ENCODE data around the gene ID2. TPM values are rescaled to one million over a fixed set of nuclear protein-coding genes. Genes with fewer than 3 reads are reported as not detected.

The ID2 gene
- total and polyA plus RNA-seq, 2 of the 13 experiments (the other 11 are each of a cell fraction or from before 2014, with no cell fraction given) = 214 to 719 TPM

DNA sequence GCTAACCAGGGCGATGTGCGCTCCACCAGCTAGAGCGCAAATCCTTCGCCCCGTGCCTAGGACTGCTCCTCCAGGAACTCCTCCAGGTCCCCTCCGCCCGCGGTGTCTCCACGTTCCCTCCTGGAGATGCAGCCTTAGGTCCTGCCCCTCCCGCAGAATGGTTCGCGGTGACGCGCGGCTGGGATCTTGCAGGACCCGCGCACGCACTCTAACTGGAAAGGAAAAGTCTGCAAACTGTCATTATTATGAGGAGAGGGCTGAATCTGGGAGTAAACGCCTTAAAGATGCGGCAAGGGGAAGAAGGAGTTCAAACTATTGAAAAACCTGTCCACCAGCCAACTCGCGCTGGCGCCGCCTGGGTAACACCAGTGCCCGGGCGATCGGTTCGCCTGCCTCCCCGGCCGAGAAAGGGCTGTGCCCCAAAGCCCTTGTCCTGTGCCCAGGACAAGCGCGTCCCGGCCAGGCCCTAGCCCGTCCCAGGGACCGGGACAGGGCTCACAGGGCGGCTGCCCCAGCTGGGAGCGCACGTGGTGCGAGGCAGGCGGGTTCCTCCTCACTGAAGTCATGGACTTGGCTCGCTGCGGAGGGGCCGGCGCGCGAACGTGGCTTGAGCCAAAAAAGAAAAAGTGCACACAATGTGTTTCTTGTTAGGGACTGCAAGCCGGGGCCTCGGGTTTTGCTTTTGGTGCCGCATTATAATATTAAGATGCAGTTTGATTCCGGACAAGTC, 5.5 kb upstream of the ID2 start (continued):
- peak; percentile 59; the same call in 1 of the 2 replicates for TF ChIP-seq ZNF501 (CRISPR knock-in tag; IDR thresholded peaks at IDR 0.05)
- TF ChIP-seq, protein P1, sequence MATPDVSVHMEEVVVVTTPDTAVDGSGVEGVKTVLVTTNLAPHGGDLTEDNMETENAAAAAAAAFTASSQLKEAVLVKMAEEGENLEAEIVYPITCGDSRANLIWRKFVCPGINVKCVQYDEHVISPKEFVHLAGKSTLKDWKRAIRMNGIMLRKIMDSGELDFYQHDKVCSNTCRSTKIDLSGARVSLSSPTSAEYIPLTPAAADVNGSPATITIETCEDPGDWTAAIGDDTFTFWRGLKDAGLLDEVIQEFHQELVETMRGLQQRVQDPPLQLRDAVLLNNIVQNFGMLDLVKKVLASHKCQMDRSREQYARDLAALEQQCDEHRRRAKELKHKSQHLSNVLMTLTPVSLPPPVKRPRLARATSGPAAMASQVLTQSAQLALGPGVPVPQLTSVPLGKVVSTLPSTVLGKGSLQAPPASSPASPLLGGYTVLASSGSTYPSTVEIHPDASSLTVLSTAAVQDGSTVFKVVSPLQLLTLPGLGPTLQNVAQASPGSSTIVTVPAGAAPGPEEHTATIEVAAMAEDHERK (CRISPR knock-in tag; IDR thresholded peaks at IDR 0.05; ENCODE audit: low read depth) = no peak
- TF ChIP-seq, protein P2, sequence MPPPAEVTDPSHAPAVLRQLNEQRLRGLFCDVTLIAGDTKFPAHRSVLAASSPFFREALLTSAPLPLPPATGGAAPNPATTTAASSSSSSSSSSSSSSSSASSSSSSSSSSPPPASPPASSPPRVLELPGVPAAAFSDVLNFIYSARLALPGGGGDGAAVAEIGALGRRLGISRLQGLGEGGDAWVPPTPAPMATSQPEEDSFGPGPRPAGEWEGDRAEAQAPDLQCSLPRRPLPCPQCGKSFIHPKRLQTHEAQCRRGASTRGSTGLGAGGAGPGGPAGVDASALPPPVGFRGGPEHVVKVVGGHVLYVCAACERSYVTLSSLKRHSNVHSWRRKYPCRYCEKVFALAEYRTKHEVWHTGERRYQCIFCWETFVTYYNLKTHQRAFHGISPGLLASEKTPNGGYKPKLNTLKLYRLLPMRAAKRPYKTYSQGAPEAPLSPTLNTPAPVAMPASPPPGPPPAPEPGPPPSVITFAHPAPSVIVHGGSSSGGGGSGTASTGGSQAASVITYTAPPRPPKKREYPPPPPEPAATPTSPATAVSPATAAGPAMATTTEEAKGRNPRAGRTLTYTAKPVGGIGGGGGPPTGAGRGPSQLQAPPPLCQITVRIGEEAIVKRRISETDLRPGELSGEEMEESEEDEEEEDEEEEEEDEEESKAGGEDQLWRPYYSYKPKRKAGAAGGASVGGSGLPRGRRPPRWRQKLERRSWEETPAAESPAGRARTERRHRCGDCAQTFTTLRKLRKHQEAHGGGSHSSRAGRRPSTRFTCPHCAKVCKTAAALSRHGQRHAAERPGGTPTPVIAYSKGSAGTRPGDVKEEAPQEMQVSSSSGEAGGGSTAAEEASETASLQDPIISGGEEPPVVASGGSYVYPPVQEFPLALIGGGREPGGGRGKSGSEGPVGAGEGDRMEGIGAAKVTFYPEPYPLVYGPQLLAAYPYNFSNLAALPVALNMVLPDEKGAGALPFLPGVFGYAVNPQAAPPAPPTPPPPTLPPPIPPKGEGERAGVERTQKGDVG (CRISPR knock-in tag; IDR thresholded peaks at IDR 0.05; ENCODE audit: borderline replicate concordance) = peak; percentile 41; the same call in 1 of the 2 replicates
- TF ChIP-seq ZBTB38 (CRISPR knock-in tag; IDR thresholded peaks at IDR 0.05) = 0 out of 2 replicates have a peak, but pooled peaks have one; percentile 70

DNA sequence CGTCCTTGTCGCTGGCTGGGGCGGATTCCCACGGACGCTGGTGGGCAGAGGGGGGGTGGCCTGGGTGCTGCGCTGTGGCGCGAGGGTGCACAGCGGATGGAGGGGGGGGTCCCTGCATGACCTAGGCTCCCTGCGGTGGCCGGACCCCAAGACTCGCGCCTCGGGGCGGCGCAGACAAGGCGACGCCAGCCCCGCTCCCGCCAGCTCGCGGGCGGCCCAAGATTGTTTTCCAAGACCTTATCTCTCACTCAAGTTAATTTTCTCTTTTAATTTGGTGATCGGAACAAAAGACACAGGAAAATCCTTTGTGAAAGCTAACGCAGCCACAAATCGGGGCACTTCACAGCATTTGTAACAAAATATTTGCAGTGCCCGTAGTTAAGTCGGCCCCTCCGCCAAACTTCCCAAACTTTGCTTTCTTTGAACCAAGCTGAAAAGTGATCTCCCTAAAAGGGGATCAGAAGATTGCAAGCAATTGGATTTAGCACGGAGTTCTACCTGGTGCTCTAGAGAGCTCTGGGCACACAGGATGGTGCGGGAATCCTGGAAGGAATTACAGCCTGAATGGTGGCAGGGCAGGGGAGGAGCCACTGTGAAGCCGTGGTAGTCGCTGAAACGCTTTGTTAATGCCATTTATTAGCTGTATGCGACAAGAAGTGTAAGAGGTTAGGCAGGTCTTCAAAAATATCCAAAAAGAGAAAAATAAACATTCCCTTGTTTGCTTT, 4.8 kb upstream of the ID2 start:
- peaks cover 20% of the 10 kb centered on the region for H3K9me3 ChIP-seq (ENCODE audit: low read length)
- H3K79me2 ChIP-seq (ENCODE audit: insufficient read depth, low read length) = peaks cover 7% of the 10 kb centered on the region
- peak overlapping the region; percentile 86 for H3K9ac ChIP-seq (ENCODE audit: insufficient read depth, low read depth, low read length)
- peaks cover 0 to under 1% of the 10 kb centered on the region in 2 experiments; a peak in 1 of 5 replicates for H3K27me3 ChIP-seq (ENCODE audit: control insufficient read depth in 1 of 2, insufficient read depth in 2 of 2, low read length in 2 of 2)
- H3K4me1 ChIP-seq (ENCODE audit: insufficient read depth, low read length) = peaks cover 36% of the 10 kb centered on the region
- FAIRE-seq (no peak), DNase-seq (ENCODE audit: low spot score) (no peak), ATAC-seq (no peak)
- H3K27ac ChIP-seq (ENCODE audit: extremely low read length, insufficient read depth, low read length) = peak overlapping the region; percentile 97
- peaks cover 2% of the 10 kb centered on the region for H4K20me1 ChIP-seq (ENCODE audit: insufficient read depth, low read length)
- H2AFZ ChIP-seq (ENCODE audit: low read length) = no peak overlapping the region
- ChIA-PET POLR2A (interaction anchor here (0.7 to 7.2 kb wide), 10 partner anchors 18 to 551 kb away, joined by 3 to 313 read pairs (median 4); no protein-coding TSS in a partner anchor), CTCF (ENCODE audit: low intra/inter-chr PET ratio, low total read pairs) (no interaction called here)
- H3K36me3 ChIP-seq (replicated peaks in 1 of 2; ENCODE audit: control insufficient read depth in 1 of 2, insufficient read depth in 2 of 2, low read length in 2 of 2) = no peaks in the 10 kb centered on the region
- TF ChIP-seq ZNF614 (CRISPR knock-in tag; IDR thresholded peaks at IDR 0.05; ENCODE audit: borderline replicate concordance) (0 out of 2 replicates have a peak, but pooled peaks have one; percentile 3), MED13 (CRISPR knock-in tag; IDR thresholded peaks at IDR 0.05) (0 out of 2 replicates have a peak, but pooled peaks have one; percentile 20), POLR2A (IDR thresholded peaks at IDR 0.05; ENCODE audit: insufficient read depth in 1 of 2, low read depth in 2 of 2, low read length in 2 of 2) (peak in 1 of 2 experiments; percentile 32; a peak in 1 of 4 replicates), ZNF263 (CRISPR knock-in tag; IDR thresholded peaks at IDR 0.05) (peak; percentile 49; the same call in 1 of the 2 replicates), SMAD9 (CRISPR knock-in tag; IDR thresholded peaks at IDR 0.05) (no peak), ZNF615 (CRISPR knock-in tag; IDR thresholded peaks at IDR 0.05; ENCODE audit: borderline replicate concordance) (peak; percentile 69; the same call in 1 of the 2 replicates), FOXA1 (IDR thresholded peaks at IDR 0.05) (no peak), FOXA1 (CRISPR knock-in tag; IDR thresholded peaks at IDR 0.05) (0 out of 2 replicates have a peak, but pooled peaks have one; percentile 38), ZNF674 (CRISPR knock-in tag; IDR thresholded peaks at IDR 0.05; ENCODE audit: low read depth) (no peak)
- in situ Hi-C loops (cut with HindIII; ENCODE audit: extremely low pct_ligation_motif_present, low pct_unique_long_range_greater_than_20kb) (loop anchor here (5.0 kb wide), 2 partner anchors 50 to 570 kb away; no protein-coding TSS in a partner anchor), intact Hi-C loops (cut with micrococcal nuclease; ENCODE audit: unreplicated experiment) (no loop called here)
- WGBS (ENCODE audit: low lambda C conversion rate) = 82% methylated on average over 35 of the region's 35 CpGs
- no TSS peak for BruUV-seq (replicated peaks)
- peak overlapping the region; percentile 64 to 77 (median 73) for H3K4me3 ChIP-seq (replicated peaks in 1 of 3; ENCODE audit: insufficient read depth in 1 of 3, low read depth in 2 of 3, low read length in 3 of 3)
- peak overlapping the region; percentile 99 for H3K4me2 ChIP-seq (ENCODE audit: low read depth, low read length)

Data from HepG2 (cell line).